Hepatocyte (in vitro differentiated cells): ENCODE data around the gene CTNND2. TPM values are rescaled to one million over a fixed set of nuclear protein-coding genes. Genes with fewer than 3 reads are reported as not detected.

Experiments
- DNase-seq: peaks from one replicate; pipeline ENCODE4 v3.0.0-alpha.2; 2016; ENCODE audit warnings: low spot score
- H2AFZ ChIP-seq: fragments of 200-600 bp; sonication (generic); 2 replicates; pipeline ENCODE4 v1.6.0; 2016; ENCODE audit warnings: antibody characterized with exemption, mild to moderate bottlenecking
- H3K27ac ChIP-seq: fragments of 200-600 bp; sonication (generic); 2 replicates; pipeline ENCODE4 v1.5.1; 2016; ENCODE audit warnings: mild to moderate bottlenecking
- H3K27me3 ChIP-seq: fragments of 200-600 bp; sonication (generic); 2 replicates; pipeline ENCODE4 v1.6.1; 2016
- H3K36me3 ChIP-seq: fragments of 200-600 bp; sonication (generic); replicated peaks from 2 replicates; pipeline ENCODE4 v1.5.1; 2016; ENCODE audit warnings: low read depth; ENCODE audit not compliant: insufficient read depth
- H3K4me1 ChIP-seq: fragments of 200-600 bp; sonication (generic); 2 replicates; pipeline ENCODE4 v1.5.1; 2016; ENCODE audit warnings: mild to moderate bottlenecking, moderate library complexity; ENCODE audit not compliant: insufficient read depth
- H3K4me2 ChIP-seq: fragments of 200-600 bp; sonication (generic); 2 replicates; pipeline ENCODE4 v1.6.0; 2016
- H3K4me3 ChIP-seq: fragments of 200-600 bp; sonication (generic); 2 replicates; pipeline ENCODE4 v1.5.1; 2016; ENCODE audit warnings: mild to moderate bottlenecking
- H3K79me2 ChIP-seq: fragments of 200-600 bp; sonication (generic); 2 replicates; pipeline ENCODE4 v1.6.0; 2017; ENCODE audit warnings: mild to moderate bottlenecking
- H3K9me2 ChIP-seq: fragments of 200-600 bp; sonication (generic); replicated peaks from 2 replicates; pipeline ENCODE4 v1.6.0; 2017; ENCODE audit warnings: mild to moderate bottlenecking; ENCODE audit not compliant: insufficient read depth
- H3K9me3 ChIP-seq: fragments of 200-600 bp; sonication (generic); 2 replicates; pipeline ENCODE4 v1.5.1; 2016; ENCODE audit warnings: low read depth, mild to moderate bottlenecking
- H4K20me1 ChIP-seq: fragments of 200-600 bp; sonication (generic); 2 replicates; pipeline ENCODE4 v1.6.0; 2016; ENCODE audit warnings: mild to moderate bottlenecking; ENCODE audit not compliant: insufficient read depth, poor library complexity, severe bottlenecking
- CTCF ChIP-seq: fragments of 200-600 bp; sonication (generic); IDR thresholded peaks from 2 replicates; pipeline ENCODE4 v1.5.1; 2016; ENCODE audit warnings: antibody characterized with exemption, mild to moderate bottlenecking; ENCODE audit not compliant: poor library complexity
- EZH2 ChIP-seq: fragments of 200-600 bp; sonication (generic); IDR thresholded peaks from 2 replicates; pipeline ENCODE4 v1.6.1; 2016; ENCODE audit warnings: antibody characterized with exemption, mild to moderate bottlenecking, borderline replicate concordance
- EZH2phosphoT487 ChIP-seq: fragments of 200-600 bp; sonication (generic); IDR thresholded peaks from one replicate; pipeline ENCODE4 v1.6.1; 2018; ENCODE audit warnings: antibody characterized with exemption, mild to moderate bottlenecking, low read depth, moderate library complexity; ENCODE audit not compliant: unreplicated experiment, severe bottlenecking
- WGBS: methylation state at CpG from one replicate; pipeline ENCODE4 v1.1.6; 2016; ENCODE audit warnings: low lambda C conversion rate; ENCODE audit errors: missing lambda C conversion rate; 5-methylcytosine and 5-hydroxymethylcytosine counted together
- polyA plus RNA-seq: library from polyadenylated mRNA; unstranded; fragments of >200 nt; fragmentation: Nextera tagmentation; extraction: Ambion mirVana; gene quantifications from 2 replicates; pipeline ENCODE4 v1.2.1, GENCODE V29; 2016
- total RNA-seq: library from RNA; depleted of rRNA; stranded (reverse); fragments of >200 nt; gene quantifications from 2 replicates; pipeline ENCODE4 v1.2.3, GENCODE V29; 2014

The CTNND2 gene
- total and polyA plus RNA-seq, 2 experiments from 2014 or later, result 27.5 to 30.3 TPM

- WGBS, result 84% methylated on average over 9 of the region's 9 CpGs
- no peak for TF ChIP-seq EZH2
- no peak overlapping the region for H3K4me3 ChIP-seq
Measured at GRCh38 chr5:10990634-10991033, 913.6 kb downstream of the CTNND2 start.

GRCh38 chr5:10989577-10990263, 914.5 kb downstream of the CTNND2 start:
- Histone ChIP-seq H3K27me3 (no peaks in the 10 kb centered on the region), H3K27ac (no peak overlapping the region), H3K4me2 (no peak overlapping the region), H3K4me1 (no peaks in the 10 kb centered on the region), H3K9me2 (no peaks in the 10 kb centered on the region), H4K20me1 (no peaks in the 10 kb centered on the region), H2AFZ (no peak overlapping the region), H3K79me2 (no peaks in the 10 kb centered on the region), H3K4me3 (no peak overlapping the region), H3K9me3 (no peaks in the 10 kb centered on the region), H3K36me3 (no peaks in the 10 kb centered on the region)
- no peak for DNase-seq
- TF ChIP-seq CTCF (no peak), EZH2phosphoT487 (no peak), EZH2 (no peak)
- 81% methylated on average over 6 of the region's 6 CpGs for WGBS

More at GRCh38 chr5:10990634-10991033, 913.6 kb downstream of the CTNND2 start:
- no peaks in the 10 kb centered on the region for H3K27me3 ChIP-seq
- no peak overlapping the region for H3K4me2 ChIP-seq
- H3K79me2 ChIP-seq, result no peaks in the 10 kb centered on the region
- H2AFZ ChIP-seq, result no peak overlapping the region
- H3K9me3 ChIP-seq, result no peaks in the 10 kb centered on the region
- no peaks in the 10 kb centered on the region for H3K4me1 ChIP-seq
- no peak for DNase-seq
- no peaks in the 10 kb centered on the region for H3K36me3 ChIP-seq
- no peaks in the 10 kb centered on the region for H4K20me1 ChIP-seq
- H3K9me2 ChIP-seq, result no peaks in the 10 kb centered on the region
- no peak overlapping the region for H3K27ac ChIP-seq

- Histone ChIP-seq H3K9me2 (no peaks in the 10 kb centered on the region), H3K4me1 (no peaks in the 10 kb centered on the region), H3K27ac (no peak overlapping the region), H3K4me3 (no peak overlapping the region), H2AFZ (no peak overlapping the region), H3K9me3 (no peaks in the 10 kb centered on the region), H3K27me3 (no peaks in the 10 kb centered on the region), H3K4me2 (no peak overlapping the region), H3K36me3 (no peaks in the 10 kb centered on the region), H4K20me1 (no peaks in the 10 kb centered on the region), H3K79me2 (no peaks in the 10 kb centered on the region)
- no peak for DNase-seq
- WGBS, result 40% methylated on average over 2 of the region's 2 CpGs
- TF ChIP-seq EZH2phosphoT487 (no peak), EZH2 (no peak), CTCF (no peak)
Measured at GRCh38 chr5:10988622-10989021, 915.6 kb downstream of the CTNND2 start.

GRCh38 chr5:10987925-10988504, 916.2 kb downstream of the CTNND2 start:
- H4K20me1 ChIP-seq, result no peaks in the 10 kb centered on the region
- no peaks in the 10 kb centered on the region for H3K36me3 ChIP-seq
- no peak for TF ChIP-seq EZH2
- no peak for TF ChIP-seq EZH2phosphoT487
- TF ChIP-seq CTCF, result peak; percentile 81
- H3K4me2 ChIP-seq, result peak overlapping the region; percentile 59
- H2AFZ ChIP-seq, result no peak overlapping the region
- H3K9me3 ChIP-seq, result no peaks in the 10 kb centered on the region
- no peaks in the 10 kb centered on the region for H3K9me2 ChIP-seq
- no peaks in the 10 kb centered on the region for H3K79me2 ChIP-seq
- H3K27me3 ChIP-seq, result no peaks in the 10 kb centered on the region
- peak; percentile 79 for DNase-seq
- H3K4me1 ChIP-seq, result no peaks in the 10 kb centered on the region
- no peak overlapping the region for H3K4me3 ChIP-seq
- WGBS, result 15% methylated on average over 17 of the region's 17 CpGs
- H3K27ac ChIP-seq, result no peak overlapping the region
